Kidney capillary endothelial cell (primary cell): ENCODE results near the gene RBM39.
"Not testable (repeated sequence)": the region's sequence is repeated elsewhere in the genome, so short reads cannot be mapped to it uniquely, and the experiment has no call there.

Experiments used
- DNase-seq: peaks from one replicate; pipeline ENCODE4 v3.0.0-alpha.2; 2018; ENCODE audit warnings: low spot score

Gene RBM39

GRCh38 chr20:35706591-35707529 is 35.2 kb downstream of the RBM39 start:
- not testable (repeated sequence) for DNase-seq

- not testable (repeated sequence) for DNase-seq
Measured at GRCh38 chr20:35705894-35706293, 36.2 kb downstream of the RBM39 start.

- no peak for DNase-seq
Measured at GRCh38 chr20:35704514-35705261, 37.4 kb downstream of the RBM39 start.

- no peak for DNase-seq
Measured at GRCh38 chr20:35702824-35703695, 39.0 kb downstream of the RBM39 start.

GRCh38 chr20:35702051-35702823 is 39.8 kb downstream of the RBM39 start:
- no peak for DNase-seq

GRCh38 chr20:35700625-35701148 is 41.4 kb downstream of the RBM39 start:
- DNase-seq, result no peak

- no peak for DNase-seq
Measured at GRCh38 chr20:35699957-35700624, 42.0 kb downstream of the RBM39 start.

GRCh38 chr20:35699127-35699956 is 42.7 kb downstream of the RBM39 start, which contains the start of the genes NFS1 and ROMO1:
Gene NFS1 (minus strand): TSS chr20:35699352. CDS start chr20:35699288, 64 bp downstream.
Gene ROMO1 (plus strand): TSS chr20:35699405. CDS start chr20:35699633, 228 bp downstream.
- peak; percentile 81 for DNase-seq

GRCh38 chr20:35698298-35699126 is 43.5 kb downstream of the RBM39 start:
- no peak for DNase-seq

- no peak for DNase-seq
Measured at GRCh38 chr20:35697696-35698297, 44.3 kb downstream of the RBM39 start.

- DNase-seq, result no peak
Measured at GRCh38 chr20:35695978-35696377, 46.1 kb downstream of the RBM39 start.

GRCh38 chr20:35695245-35695749 is 46.8 kb downstream of the RBM39 start:
- DNase-seq, result no peak

- DNase-seq, result no peak
Measured at GRCh38 chr20:35690265-35690664, 51.8 kb downstream of the RBM39 start.

- not testable (repeated sequence) for DNase-seq
Measured at GRCh38 chr20:35686872-35687271, 55.2 kb downstream of the RBM39 start.

- not testable (repeated sequence) for DNase-seq
Measured at GRCh38 chr20:35685368-35685767, 56.7 kb downstream of the RBM39 start.

- DNase-seq, result no peak
Measured at GRCh38 chr20:35681960-35682359, 60.1 kb downstream of the RBM39 start.

GRCh38 chr20:35680452-35681183 is 61.4 kb downstream of the RBM39 start:
- no peak for DNase-seq
